ENCODE measurements around the gene CUEDC1.

CUEDC1 gene, protein sequence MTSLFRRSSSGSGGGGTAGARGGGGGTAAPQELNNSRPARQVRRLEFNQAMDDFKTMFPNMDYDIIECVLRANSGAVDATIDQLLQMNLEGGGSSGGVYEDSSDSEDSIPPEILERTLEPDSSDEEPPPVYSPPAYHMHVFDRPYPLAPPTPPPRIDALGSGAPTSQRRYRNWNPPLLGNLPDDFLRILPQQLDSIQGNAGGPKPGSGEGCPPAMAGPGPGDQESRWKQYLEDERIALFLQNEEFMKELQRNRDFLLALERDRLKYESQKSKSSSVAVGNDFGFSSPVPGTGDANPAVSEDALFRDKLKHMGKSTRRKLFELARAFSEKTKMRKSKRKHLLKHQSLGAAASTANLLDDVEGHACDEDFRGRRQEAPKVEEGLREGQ

DNA sequence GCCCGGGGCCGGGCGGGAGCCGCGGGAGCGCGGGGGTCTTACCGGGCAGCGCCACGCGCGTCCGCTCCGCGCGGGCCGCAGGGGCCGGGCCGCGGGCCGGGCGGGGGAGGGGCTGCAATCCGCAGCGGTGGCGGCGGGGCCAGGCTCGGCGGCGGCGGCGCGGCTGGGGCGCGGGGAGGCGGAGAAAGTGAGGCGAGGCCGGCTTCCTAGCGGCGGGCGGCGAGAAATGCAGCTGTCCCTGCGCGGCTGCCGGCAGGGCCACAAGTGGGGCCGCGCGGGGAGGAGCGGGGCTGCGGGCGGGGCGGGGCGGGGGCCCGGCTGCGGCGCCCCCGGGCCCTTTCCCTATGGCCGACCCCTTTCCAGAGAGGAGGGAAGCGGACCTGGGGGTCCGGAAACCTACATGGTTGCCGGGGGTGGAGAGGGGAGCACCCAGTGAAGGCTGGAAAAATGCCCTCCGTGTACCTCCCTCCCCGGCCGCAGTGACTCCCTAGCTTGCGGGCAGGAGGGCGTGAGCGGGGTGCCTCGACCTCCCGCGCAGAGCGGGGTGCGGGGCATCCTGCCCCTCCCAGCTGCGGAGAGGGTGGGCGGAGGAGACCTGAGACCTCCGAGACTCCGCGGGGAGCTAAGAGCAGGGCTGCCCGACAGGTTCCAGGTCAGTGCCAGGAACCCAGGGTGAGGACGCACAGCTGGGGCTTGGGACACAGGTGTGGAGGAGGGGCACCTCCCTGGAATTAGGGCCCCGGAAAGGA is at the start of gene CUEDC1:
Gene CUEDC1 (minus strand): TSS at position 230 of the 749 bp plus-strand sequence. CDS start 69,848 bp downstream, outside the sequence.
- H3K9me3 Mint-ChIP-seq, result no peaks in the 10 kb centered on the region
- ATAC-seq, result peak; percentile 75
- no peak within 1 kb of the TSS for H3K27ac Mint-ChIP-seq
- peaks cover 15% of the 10 kb centered on the region for H3K36me3 Mint-ChIP-seq
- H3K4me3 Mint-ChIP-seq, result peak within 1 kb of the TSS; percentile 66
- peak; percentile 43 to 67 for DNase-seq (ENCODE audit: low spot score in 2 of 2)
- H3K4me1 Mint-ChIP-seq, result peaks cover 46% of the 10 kb centered on the region

DNA sequence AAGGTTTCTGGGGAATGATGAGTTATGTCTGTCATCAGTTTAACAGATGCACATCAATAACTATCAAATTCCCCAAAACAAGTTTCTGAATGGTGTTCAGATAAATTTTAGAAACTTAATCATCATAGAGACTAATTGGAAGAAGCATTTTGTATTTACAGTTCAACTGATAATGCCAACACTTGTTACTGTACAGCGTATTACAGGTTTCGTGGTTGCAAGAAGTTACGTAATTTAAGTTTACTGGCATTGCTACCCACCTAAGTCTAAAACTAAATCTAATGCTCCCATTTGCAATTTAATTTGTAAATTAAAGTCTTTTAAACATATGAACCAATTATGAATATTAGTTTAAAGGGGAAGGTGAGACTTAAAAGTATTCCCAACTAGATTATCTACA is 48.8 kb upstream of the CUEDC1 start:
- peaks cover 88% of the 10 kb centered on the region for H3K36me3 Mint-ChIP-seq
- H3K4me1 Mint-ChIP-seq, result peaks cover 54% of the 10 kb centered on the region
- DNase-seq (ENCODE audit: low spot score in 2 of 2) (no peak), ATAC-seq (no peak)
- peak overlapping the region; percentile 100 for H3K4me3 Mint-ChIP-seq
- no peaks in the 10 kb centered on the region for H3K9me3 Mint-ChIP-seq
- H3K27ac Mint-ChIP-seq, result peak overlapping the region; percentile 74

DNA sequence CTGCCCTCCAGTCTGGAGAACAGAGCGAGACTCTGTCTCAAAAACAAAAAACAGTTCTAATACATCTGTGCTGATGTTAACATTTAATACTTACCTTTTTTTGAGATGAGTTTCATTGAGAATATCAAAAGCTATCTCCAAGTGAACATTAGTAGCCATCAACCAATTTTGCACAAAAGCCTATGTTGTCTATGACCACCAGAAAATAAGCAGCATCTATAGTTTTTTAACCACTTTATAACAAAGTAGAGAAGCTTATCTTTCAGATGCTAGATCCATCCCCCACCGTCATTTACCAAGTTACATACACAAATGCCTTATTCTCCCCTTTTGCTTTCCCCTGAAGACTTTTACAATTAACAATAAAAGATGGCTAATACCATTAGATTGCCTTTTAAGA is 47.8 kb upstream of the CUEDC1 start:
- Mint-ChIP-seq H3K36me3 (peaks cover 99% of the 10 kb centered on the region), H3K27ac (peak overlapping the region; percentile 74), H3K4me3 (peak overlapping the region; percentile 100), H3K4me1 (peaks cover 55% of the 10 kb centered on the region), H3K9me3 (no peaks in the 10 kb centered on the region)
- ATAC-seq, result no peak
- no peak for DNase-seq (ENCODE audit: low spot score in 2 of 2)

DNA sequence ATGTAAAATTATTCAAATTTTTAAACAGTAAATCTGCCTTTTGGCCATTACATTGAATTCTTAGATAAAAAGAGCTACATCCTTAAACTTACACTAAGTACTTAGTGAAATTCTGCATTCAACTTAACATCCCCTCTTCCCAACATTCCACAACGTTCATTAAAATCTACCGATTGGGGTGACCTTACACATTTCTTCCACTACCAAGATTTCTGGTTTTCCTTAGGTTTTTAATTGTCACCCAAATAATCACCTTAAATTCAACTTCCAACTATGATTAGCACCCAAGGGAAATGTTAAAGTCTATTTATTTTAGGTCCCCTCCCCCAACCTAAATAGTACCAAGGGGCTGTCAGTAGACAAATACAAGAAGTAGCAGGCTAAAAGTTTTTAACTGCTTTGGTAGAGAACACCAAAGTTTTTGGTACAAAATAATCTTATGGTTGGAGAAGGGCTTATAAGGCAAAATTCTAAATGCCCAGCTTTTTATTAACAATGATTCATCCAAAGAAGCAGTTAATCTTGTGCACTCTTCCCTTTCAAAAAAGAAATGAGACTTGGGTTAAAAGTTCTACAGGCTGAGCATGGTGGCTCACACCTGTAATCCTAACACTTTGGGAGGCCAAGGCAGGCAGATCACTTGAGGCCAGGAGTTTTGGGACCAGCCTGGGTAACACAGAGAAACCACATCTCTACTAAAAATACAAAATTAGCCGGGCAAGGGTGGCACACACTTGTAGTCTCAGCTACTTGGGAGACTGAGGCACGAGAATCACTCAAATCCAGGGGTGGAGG is 47.1 kb upstream of the CUEDC1 start:
- H3K4me3 Mint-ChIP-seq, result peak overlapping the region; percentile 100
- DNase-seq (ENCODE audit: low spot score in 2 of 2) (no peak), ATAC-seq (no peak)
- H3K4me1 Mint-ChIP-seq, result peaks cover 55% of the 10 kb centered on the region
- no peaks in the 10 kb centered on the region for H3K9me3 Mint-ChIP-seq
- peaks cover 100% of the 10 kb centered on the region for H3K36me3 Mint-ChIP-seq
- peak overlapping the region; percentile 74 for H3K27ac Mint-ChIP-seq

DNA sequence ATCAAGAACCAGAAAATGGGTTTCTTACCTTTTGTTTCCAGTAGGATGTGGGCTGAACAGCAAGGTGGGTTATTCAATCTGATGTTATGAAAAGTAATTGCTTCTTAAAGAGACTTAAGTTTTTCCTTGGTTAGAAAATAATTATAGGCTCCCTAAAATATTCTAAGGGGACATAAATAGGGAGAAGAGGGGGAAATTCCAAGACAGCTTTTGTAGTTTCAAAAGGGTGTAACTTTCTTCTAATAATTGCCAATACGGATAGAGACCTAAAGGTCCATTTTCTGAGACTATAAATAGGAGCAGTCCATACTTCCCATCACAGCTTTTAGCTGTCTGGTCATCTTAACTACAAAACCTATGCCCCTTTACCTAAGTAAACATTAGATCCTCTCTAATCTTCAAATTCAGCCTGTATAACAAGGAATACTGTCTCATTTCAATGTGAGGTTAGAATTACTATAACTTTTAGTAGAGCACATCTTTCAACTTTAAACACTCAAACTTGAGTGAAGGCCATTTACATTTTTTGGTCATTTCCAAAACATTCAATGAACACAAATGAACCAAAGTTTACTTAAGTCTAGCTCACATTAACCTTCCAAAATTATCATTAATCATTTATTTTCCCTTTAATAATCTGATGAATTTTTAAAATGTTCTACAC is 46.4 kb upstream of the CUEDC1 start:
- peaks cover 50% of the 10 kb centered on the region for H3K4me1 Mint-ChIP-seq
- H3K27ac Mint-ChIP-seq, result peak overlapping the region; percentile 74
- H3K9me3 Mint-ChIP-seq, result no peaks in the 10 kb centered on the region
- no peak overlapping the region for H3K4me3 Mint-ChIP-seq
- no peak for DNase-seq (ENCODE audit: low spot score in 2 of 2)
- peaks cover 100% of the 10 kb centered on the region for H3K36me3 Mint-ChIP-seq
- no peak for ATAC-seq

GRCh38 chr17:57999496-58000017 is 44.3 kb upstream of the CUEDC1 start:
- H3K27ac Mint-ChIP-seq, result peak overlapping the region; percentile 19
- peaks cover 44% of the 10 kb centered on the region for H3K4me1 Mint-ChIP-seq
- H3K4me3 Mint-ChIP-seq, result no peak overlapping the region
- no peaks in the 10 kb centered on the region for H3K9me3 Mint-ChIP-seq
- DNase-seq (ENCODE audit: low spot score in 2 of 2) (no peak), ATAC-seq (peak; percentile 84)
- H3K36me3 Mint-ChIP-seq, result peaks cover 95% of the 10 kb centered on the region

DNA sequence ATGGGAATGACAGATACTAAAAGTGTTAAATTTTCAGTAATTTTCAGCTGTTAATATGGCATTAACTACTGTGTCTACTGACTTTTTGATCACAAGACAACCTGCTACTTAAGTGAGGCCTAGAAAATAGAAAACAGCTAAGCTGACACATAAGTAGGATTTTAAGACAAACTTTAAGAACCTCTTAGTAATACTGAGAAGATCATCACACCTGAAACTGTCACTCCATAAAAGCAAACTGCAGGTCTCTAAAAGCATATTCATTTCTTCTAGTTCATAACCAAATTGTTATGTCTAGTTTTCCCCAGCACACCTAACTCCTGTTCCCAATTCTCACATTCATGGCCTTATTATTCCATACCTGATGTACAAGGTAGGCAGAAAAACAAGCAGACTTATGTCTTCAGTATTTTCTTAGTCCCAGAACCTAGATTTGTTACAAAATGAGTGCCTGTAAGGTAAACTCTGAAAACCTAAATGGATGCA is 43.8 kb upstream of the CUEDC1 start:
- Mint-ChIP-seq H3K27ac (peak overlapping the region; percentile 19), H3K36me3 (peaks cover 90% of the 10 kb centered on the region)
- ATAC-seq, result peak; percentile 65

DNA sequence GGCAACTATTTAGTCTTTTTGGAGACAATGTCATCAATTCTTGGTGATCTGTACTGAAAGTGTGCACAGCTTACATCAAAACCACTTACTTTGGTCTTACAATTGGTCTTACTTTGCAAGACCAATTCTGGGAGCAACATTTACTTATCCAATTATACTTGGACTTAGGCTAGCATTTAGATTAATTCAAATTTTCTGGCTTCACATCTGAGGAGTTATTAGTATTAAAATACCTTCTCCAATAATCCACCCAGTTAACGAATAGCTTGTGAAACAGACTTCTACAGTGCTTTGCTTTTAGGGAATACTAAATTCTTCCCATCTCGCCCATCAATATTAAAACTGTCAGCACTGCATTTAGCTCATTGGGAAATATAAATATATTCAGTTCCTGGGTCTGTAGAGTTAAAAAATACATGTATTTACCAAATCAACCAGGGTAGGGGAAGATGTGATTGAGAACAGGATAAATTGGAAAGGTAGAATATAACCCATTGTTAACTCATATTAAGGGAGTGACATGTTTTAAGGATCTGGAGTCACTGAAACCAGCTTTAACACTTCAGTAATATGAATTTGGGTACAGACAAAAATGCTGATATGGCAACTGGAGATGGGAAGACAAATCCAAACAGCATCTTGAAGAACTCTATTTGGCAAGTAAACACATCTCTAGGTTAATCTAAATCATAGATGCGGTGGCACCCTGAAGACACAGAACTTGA is 42.0 kb upstream of the CUEDC1 start:
- Mint-ChIP-seq H3K4me3 (no peak overlapping the region), H3K4me1 (peaks cover 32% of the 10 kb centered on the region), H3K36me3 (peaks cover 82% of the 10 kb centered on the region), H3K9me3 (no peaks in the 10 kb centered on the region), H3K27ac (peak overlapping the region; percentile 19)
- ATAC-seq, result no peak
- no peak for DNase-seq (ENCODE audit: low spot score in 2 of 2)

More for the DNA sequence above, 43.8 kb upstream of the CUEDC1 start:
- Mint-ChIP-seq H3K4me1 (peaks cover 44% of the 10 kb centered on the region), H3K9me3 (no peaks in the 10 kb centered on the region), H3K4me3 (no peak overlapping the region)
- DNase-seq (ENCODE audit: low spot score in 2 of 2), result no peak

DNA sequence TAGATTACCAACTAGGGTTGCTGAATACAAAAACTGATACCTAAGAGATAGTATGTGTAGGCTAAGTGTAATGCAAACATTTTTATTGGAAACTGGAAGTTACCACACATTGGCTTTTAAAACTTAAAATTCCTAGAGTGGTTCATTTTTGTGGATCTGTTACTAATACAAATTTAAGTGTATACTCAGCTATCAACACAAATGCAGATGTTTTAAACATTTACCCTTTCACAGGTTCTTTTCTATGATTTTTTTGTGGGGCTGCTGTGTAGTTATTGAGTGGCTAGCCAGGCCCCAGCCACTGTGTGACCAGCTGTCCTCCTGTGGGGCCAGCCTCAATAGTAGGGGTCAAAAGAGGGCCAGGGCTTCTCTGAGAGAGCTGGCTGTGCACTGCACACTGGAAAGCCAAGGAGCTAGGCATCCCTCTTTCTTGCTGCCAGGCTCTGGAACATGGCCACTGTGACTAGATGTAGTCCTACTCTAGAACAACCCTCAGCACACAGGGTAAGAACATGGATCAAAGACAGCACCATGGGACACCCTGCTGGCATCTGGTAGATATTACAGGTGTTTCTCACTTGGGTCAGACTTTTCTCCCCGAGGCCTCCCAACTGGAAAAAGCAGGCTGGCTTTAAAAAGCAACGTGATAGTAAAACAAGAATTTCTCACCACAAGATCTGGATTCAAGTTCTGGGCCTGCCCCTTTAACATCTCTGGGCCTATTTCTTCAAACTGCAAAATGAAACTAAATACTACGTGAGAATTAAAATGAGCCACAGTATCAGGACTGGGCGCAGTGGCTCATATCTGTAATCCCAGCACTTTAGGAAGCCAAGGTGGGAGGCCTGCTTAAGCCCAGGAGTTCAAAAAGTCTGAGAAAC is 40.1 kb upstream of the CUEDC1 start:
- peak overlapping the region; percentile 15 for H3K4me3 Mint-ChIP-seq
- peak; percentile 87 for ATAC-seq
- peaks cover 29% of the 10 kb centered on the region for H3K4me1 Mint-ChIP-seq
- H3K9me3 Mint-ChIP-seq, result no peaks in the 10 kb centered on the region
- H3K36me3 Mint-ChIP-seq, result peaks cover 63% of the 10 kb centered on the region
- peak overlapping the region; percentile 77 for H3K27ac Mint-ChIP-seq
- DNase-seq (ENCODE audit: low spot score in 2 of 2), result peak; percentile 18 to 71

DNA sequence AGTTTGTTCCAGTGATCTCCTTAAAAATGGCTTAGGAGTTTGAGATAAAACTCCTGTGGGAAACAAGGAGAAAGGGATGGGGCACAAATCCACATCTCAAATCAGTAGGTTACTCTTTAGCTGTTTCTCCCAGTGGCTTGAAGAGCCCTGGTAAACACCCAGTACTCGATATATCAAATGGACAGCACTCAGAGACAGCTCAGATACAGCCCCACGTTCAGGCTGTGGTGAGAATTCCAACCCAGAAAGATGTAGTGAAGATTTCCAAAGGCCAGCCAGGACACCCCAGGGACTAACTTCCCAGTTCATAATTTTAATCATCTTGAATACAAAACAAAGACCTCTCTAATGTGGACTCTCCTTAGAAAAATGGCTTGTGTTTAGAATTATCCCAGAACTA is 39.2 kb upstream of the CUEDC1 start:
- Mint-ChIP-seq H3K9me3 (no peaks in the 10 kb centered on the region), H3K4me1 (peaks cover 31% of the 10 kb centered on the region), H3K27ac (peak overlapping the region; percentile 52), H3K36me3 (peaks cover 54% of the 10 kb centered on the region), H3K4me3 (no peak overlapping the region)
- no peak for ATAC-seq
- DNase-seq (ENCODE audit: low spot score in 2 of 2), result no peak

GRCh38 chr17:57993471-57994365 is 38.5 kb upstream of the CUEDC1 start:
- peaks cover 33% of the 10 kb centered on the region for H3K4me1 Mint-ChIP-seq
- H3K9me3 Mint-ChIP-seq, result no peaks in the 10 kb centered on the region
- DNase-seq (ENCODE audit: low spot score in 2 of 2), result no peak
- peak overlapping the region; percentile 52 for H3K27ac Mint-ChIP-seq
- H3K4me3 Mint-ChIP-seq, result no peak overlapping the region
- no peak for ATAC-seq
- peaks cover 51% of the 10 kb centered on the region for H3K36me3 Mint-ChIP-seq

GRCh38 chr17:57991537-57991936 is 36.3 kb upstream of the CUEDC1 start:
- H3K9me3 Mint-ChIP-seq, result no peaks in the 10 kb centered on the region
- H3K4me1 Mint-ChIP-seq, result peaks cover 41% of the 10 kb centered on the region
- H3K4me3 Mint-ChIP-seq, result no peak overlapping the region
- no peak overlapping the region for H3K27ac Mint-ChIP-seq
- H3K36me3 Mint-ChIP-seq, result peaks cover 46% of the 10 kb centered on the region
- ATAC-seq (no peak), DNase-seq (ENCODE audit: low spot score in 2 of 2) (no peak)
